LNCaP clone FGC (cell line): ENCODE data around the gene DNPH1.

Source experiments
- DNase-seq: peaks from one replicate; pipeline ENCODE4 v3.0.0-alpha.2; 2011; ENCODE audit warnings: low read depth
- H3K4me3 ChIP-seq: 2 replicates; pipeline ENCODE4 v1.5.1; 2011; ENCODE audit warnings: mild to moderate bottlenecking, low read depth, low read length, control low read depth
- CTCF ChIP-seq: IDR thresholded peaks from 2 replicates; pipeline ENCODE4 v1.5.1; 2012; ENCODE audit warnings: mild to moderate bottlenecking; ENCODE audit not compliant: control insufficient read depth, insufficient read depth; ENCODE audit errors: extremely low read depth

The DNPH1 gene

GRCh38 chr6:43242908-43243663 lies 13.8 kb upstream of the DNPH1 start, which contains the start of gene TTBK1:
Gene TTBK1, plus strand, starts transcription at chr6:43243481. Its CDS starts 3,180 bp downstream, at chr6:43246661.
- TF ChIP-seq CTCF = no peak
- no peak within 1 kb of the TSS for H3K4me3 ChIP-seq
- no peak for DNase-seq

- no peak overlapping the region for H3K4me3 ChIP-seq
- DNase-seq = no peak
- no peak for TF ChIP-seq CTCF
These were observed 12.2 kb upstream of the DNPH1 start for GRCh38 chr6:43241446-43241845.

- no peak for TF ChIP-seq CTCF
- DNase-seq = no peak
- H3K4me3 ChIP-seq = no peak overlapping the region
These were observed 11.7 kb upstream of the DNPH1 start for GRCh38 chr6:43240950-43241349.

GRCh38 chr6:43239054-43239453 lies 9.8 kb upstream of the DNPH1 start:
- H3K4me3 ChIP-seq = no peak overlapping the region
- no peak for TF ChIP-seq CTCF
- no peak for DNase-seq

GRCh38 chr6:43235841-43236240 lies 6.6 kb upstream of the DNPH1 start:
- H3K4me3 ChIP-seq = no peak overlapping the region
- TF ChIP-seq CTCF = no peak
- DNase-seq = no peak

GRCh38 chr6:43231735-43232450 lies 2.6 kb upstream of the DNPH1 start:
- TF ChIP-seq CTCF = no peak
- no peak for DNase-seq

More at GRCh38 chr6:43231735-43232450, 2.6 kb upstream of the DNPH1 start:
- H3K4me3 ChIP-seq = no peak overlapping the region
